Measurements from ENCODE around the gene C17orf113. TPM values are rescaled to one million over a fixed set of nuclear protein-coding genes. Genes with fewer than 3 reads are reported as not detected.

C17orf113 gene
- total and polyA plus RNA-seq, 8 donors = 1.2 to 2.2 (median 1.8) TPM

DNA sequence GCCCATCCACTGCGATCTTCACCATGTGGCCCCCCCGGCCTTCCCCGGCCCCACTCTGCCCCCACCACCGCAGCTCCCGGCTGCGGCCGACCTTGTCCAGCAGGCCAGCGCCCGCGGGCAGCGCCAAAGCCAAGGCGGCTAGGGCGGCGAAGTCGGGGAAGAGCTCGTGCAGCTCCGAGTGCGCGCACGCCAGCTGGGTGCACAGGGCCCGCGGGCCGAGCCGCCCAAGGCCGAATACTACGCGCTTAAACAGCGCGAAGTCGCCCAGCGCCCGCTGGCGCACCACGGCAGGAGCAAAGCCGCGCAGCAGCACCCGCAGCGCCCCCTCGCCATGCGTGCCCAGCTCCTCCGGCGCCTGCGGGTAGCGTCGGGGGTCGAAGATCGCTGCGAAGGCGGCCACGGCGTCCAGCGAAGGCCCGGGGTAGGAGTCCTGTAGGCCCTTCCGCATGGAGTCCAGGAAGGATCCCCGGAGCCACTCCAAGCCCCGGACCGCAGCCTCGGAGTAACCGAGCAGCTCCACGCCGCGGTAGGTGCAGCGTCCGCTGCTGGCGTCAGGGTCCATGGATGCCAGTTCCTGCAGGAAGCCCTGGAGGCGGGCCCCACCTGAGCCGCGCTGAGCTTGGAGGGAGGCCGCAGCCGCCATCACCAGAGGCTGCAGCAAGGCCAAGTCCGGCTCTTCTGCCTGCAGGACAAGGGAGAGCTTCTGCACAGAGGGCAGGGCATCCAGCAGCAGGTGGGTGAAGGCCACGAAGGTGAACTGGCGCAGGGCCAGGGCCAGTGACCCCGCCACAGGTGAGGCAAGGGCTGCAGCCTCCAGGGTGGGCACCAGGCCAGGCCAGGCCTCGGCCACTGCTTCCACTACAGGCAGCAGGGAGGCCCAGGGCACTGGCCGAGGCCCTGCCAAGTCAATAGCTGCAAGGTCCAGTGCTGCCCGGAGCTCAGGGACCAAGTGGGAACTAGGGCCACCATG, 10.3 kb downstream of the C17orf113 start:
- Histone ChIP-seq H3K4me3 (no peak overlapping the region), H3K27ac (no peak overlapping the region), H3K9me3 (no peaks in the 10 kb centered on the region), H3K36me3 (no peaks in the 10 kb centered on the region), H3K27me3 (no peaks in the 10 kb centered on the region), H3K4me1 (peaks cover 0 to 4% (median 0%) of the 10 kb centered on the region in 3 donors)
- no peak for TF ChIP-seq CTCF (IDR thresholded peaks at IDR 0.05)
- WGBS, 2 donors = 72 to 73% methylated on average over 76 to 77 of the region's 77 CpGs
- intact Hi-C loops (cut with DNase I) = no loop called here
- no peak for FAIRE-seq
- no peak for ATAC-seq
- peak in 2 of 6 donors; percentile 54 to 77 for DNase-seq

DNA sequence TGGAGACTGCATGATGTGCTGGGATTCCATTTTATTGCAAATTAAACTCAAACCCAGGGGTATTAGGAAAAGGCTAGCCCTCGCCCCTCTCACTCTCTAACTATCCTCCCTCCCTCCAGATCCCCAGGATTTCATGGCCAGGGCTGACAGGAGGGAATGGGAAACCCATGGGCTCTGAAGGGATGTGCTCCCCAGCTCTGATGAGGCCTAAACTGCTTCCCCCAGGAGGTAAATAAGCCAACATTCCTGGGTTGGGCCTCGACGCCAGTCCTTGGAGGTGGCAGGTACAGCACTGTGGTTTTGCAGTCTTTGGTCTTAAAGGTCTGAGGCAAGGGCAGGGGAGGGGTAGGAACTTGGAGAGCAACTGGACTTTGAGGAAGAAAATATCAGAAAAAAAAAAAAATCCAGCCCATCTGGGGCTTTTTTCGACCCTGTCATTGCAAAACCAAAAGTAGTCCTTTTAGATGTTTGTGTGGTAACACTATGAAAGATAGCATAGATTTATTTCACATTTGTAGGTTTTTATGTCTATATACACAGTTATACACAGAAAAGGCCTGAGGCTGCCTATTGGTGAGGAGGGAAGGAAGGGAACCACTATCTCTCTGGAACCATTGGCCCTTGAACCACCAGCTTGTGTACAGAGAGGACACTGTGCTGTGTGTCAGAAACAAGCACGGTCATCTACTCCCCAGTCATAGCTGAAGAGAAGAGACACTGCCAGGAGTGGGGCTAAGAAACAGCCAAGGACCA, 12.0 kb downstream of the C17orf113 start:
- no peak overlapping the region for H3K27ac ChIP-seq
- WGBS, 2 donors = 77 to 83% methylated on average over 5 of the region's 5 CpGs
- no peak overlapping the region for H3K4me3 ChIP-seq
- DNase-seq = no peak
- ATAC-seq = no peak
- H3K36me3 ChIP-seq = no peaks in the 10 kb centered on the region
- no peak for TF ChIP-seq CTCF (IDR thresholded peaks at IDR 0.05)
- H3K27me3 ChIP-seq = no peaks in the 10 kb centered on the region
- intact Hi-C loops (cut with DNase I) = no loop called here
- peaks cover 0 to 4% (median 0%) of the 10 kb centered on the region in 3 donors for H3K4me1 ChIP-seq
- FAIRE-seq = no peak
- no peaks in the 10 kb centered on the region for H3K9me3 ChIP-seq

DNA sequence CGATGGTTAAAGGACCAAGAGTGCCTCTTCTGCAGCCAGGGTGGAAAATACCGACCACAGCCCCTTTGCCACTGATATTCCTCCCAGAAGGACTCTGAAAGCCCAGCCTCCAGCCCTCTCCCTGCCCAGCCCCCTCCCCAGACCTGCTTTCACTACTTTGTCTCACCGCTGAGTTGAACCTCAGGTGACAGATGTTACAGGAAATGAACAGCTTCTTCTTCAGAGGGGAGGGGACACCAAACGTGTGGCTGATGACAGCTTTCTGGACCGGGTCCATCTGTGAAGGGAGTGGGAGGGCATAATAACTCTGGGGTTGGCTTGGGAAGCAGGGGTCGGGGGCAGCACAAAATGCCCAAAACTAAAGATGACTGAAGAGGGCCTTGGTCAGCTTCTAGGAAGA, 16.3 kb downstream of the C17orf113 start:
- 48 to 57% methylated on average over 6 of the region's 6 CpGs for WGBS, 2 donors
- no peak overlapping the region for H3K4me3 ChIP-seq
- no peak for TF ChIP-seq CTCF (IDR thresholded peaks at IDR 0.05)
- DNase-seq = no peak
- H3K36me3 ChIP-seq = no peaks in the 10 kb centered on the region
- no peak for ATAC-seq
- H3K27me3 ChIP-seq = no peaks in the 10 kb centered on the region
- H3K4me1 ChIP-seq = no peaks in the 10 kb centered on the region
- no peaks in the 10 kb centered on the region for H3K9me3 ChIP-seq
- intact Hi-C loops (cut with DNase I) = no loop called here
- no peak overlapping the region for H3K27ac ChIP-seq
- no peak for FAIRE-seq

DNA sequence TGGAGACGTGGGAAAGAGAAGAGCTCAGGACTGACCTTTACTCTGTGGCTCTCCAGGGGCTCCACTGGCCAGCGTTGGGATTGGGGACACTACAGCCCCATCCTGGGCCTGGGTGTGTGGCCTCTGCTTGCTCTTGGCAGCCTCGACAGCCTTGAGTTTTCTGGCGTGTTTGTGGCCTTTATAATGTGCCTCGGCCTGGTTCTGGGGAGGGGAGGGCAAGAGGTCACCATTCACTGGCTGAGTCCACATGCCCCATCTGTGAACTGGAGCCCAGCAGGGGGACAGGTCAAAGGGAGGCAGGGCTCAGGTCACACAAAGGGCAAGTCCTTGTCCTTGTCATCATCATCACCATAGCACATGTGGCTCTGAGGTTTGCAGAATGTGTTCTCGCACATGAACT, 18.8 kb downstream of the C17orf113 start:
- H3K27me3 ChIP-seq = no peaks in the 10 kb centered on the region
- no peak overlapping the region for H3K27ac ChIP-seq
- no peak for DNase-seq
- ATAC-seq = no peak
- FAIRE-seq = no peak
- TF ChIP-seq CTCF (IDR thresholded peaks at IDR 0.05) = no peak
- 66 to 67% methylated on average over 6 of the region's 6 CpGs for WGBS, 2 donors
- H3K9me3 ChIP-seq = no peaks in the 10 kb centered on the region
- H3K4me1 ChIP-seq = no peaks in the 10 kb centered on the region
- no peaks in the 10 kb centered on the region for H3K36me3 ChIP-seq
- H3K4me3 ChIP-seq = no peak overlapping the region
- intact Hi-C loops (cut with DNase I) = no loop called here
